Stimulated activated CD4-positive, alpha-beta T cell treated with anti-CD3 and anti-CD28 coated beads, Interleukin-15, amount 100 ng/mL, for 24 hours (primary cell): Measurements from ENCODE around the gene NCK1.
"Not testable (repeated sequence)": the region's sequence is repeated elsewhere in the genome, so short reads cannot be mapped to it uniquely, and the experiment has no call there.

Source experiments
- DNase-seq: peaks from one replicate; pipeline ENCODE4 v3.0.0-alpha.2; 2020

Gene NCK1

DNA sequence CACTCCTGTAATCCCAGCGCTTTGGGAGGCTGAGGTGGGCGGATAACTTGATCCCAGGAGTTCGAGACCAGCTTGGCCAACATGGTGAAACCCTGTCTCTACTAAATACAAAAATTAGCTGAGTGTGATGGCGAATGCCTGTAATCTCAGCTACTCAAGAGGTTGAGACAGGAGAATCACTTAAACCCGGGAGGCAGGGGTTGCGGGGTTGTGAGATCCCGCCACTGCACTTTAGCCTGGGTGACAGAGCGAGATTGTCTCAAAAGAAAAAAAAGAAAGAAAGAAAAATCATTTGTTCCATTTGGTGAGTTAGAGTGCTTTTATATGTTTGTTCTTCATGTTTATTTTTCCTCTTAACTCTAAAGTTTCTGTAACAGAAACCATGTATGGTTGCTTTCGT lies 7.3 kb downstream of the NCK1 start:
- DNase-seq: no peak

DNA sequence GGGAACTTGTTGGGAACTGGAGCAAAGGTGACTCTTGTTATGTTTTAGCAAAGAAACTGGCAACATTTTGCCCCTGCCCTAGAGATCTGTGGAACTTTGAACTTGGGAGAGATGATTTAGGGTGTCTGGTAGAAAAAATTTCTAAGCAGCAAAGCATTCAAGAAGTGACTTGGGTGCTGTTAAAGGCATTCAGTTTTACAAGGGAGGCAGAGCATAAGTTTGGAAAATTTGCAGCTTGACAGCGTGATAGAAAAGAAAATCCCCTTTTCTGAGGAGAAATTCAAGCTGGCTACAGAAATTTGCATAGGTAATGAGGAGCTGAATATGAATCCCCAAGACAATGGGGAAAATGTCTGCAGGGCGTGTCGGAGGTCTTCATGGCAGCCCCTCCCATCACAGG lies 10.2 kb downstream of the NCK1 start:
- not testable (repeated sequence) for DNase-seq

DNA sequence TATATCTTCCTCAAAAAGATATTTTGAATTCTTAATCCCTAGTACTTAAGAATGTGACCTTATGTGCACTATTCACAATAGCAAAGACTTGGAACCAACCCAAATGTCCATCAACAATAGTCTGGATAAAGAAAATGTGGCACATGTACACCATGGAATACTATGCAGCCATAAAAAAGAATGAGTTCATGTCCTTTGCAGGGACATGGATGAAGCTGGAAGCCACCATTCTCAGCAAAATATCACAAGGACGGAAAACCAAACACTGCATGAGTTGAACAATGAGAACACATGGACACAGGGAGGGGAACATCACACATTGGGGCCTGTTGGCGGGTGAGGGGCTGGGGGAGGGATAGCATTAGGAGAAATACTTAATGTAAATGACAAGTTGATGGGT lies 17.5 kb downstream of the NCK1 start:
- DNase-seq: not testable (repeated sequence)

DNA sequence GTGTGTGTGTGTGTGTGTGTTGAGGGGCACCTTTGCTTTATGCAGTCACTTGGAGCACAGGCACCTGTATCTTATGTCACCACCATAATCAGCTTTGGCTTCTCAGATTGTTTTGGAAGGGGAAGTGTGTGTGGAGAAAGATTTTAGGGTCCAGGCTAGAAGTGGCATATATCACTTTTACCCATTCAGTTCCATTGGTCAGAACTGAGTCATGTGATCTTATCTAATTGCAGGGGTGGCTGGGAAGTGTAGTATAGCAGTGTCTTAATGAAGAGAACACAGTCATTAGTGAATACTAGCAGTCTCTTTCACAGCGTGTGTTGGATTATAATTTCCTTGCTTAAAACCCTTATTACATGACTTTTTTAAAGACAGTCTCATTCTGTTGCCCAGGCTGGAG lies 20.6 kb downstream of the NCK1 start:
- no peak for DNase-seq

DNA sequence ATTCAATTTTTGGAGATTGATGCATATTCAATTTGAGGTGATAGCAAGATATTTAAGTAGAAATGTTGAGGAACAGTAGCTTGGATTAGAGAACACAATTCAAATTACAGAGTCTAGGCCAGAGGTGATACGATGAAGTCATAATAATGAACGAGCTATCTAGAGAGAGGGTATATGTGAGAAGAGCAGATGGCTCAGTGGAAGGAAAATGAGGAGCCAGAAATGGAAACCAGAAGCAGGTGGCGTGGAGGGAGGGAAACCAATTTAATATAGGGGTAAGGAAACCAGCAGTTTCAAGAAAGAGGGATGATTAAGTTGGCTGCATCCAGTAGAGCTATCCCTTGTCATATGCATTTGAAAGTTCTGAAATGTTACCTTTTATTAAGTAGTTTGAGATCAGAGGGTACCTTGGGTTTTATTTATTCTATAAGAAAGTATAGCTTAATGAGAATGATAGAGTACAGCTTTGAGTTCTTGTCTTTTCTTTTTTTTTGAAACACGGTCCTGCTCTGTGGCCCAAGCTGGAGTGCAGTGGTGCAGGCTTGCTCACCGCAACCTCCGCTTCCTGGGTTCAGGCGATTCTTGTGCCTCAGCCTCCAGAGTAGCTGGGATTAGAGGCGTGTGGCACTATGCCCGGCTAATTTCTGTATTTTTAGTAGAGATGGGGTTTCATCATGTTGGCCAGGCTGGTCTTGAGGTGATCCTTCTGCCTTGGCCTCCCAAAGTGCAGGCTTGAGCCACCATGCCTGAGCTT lies 22.1 kb downstream of the NCK1 start:
- DNase-seq: no peak

DNA sequence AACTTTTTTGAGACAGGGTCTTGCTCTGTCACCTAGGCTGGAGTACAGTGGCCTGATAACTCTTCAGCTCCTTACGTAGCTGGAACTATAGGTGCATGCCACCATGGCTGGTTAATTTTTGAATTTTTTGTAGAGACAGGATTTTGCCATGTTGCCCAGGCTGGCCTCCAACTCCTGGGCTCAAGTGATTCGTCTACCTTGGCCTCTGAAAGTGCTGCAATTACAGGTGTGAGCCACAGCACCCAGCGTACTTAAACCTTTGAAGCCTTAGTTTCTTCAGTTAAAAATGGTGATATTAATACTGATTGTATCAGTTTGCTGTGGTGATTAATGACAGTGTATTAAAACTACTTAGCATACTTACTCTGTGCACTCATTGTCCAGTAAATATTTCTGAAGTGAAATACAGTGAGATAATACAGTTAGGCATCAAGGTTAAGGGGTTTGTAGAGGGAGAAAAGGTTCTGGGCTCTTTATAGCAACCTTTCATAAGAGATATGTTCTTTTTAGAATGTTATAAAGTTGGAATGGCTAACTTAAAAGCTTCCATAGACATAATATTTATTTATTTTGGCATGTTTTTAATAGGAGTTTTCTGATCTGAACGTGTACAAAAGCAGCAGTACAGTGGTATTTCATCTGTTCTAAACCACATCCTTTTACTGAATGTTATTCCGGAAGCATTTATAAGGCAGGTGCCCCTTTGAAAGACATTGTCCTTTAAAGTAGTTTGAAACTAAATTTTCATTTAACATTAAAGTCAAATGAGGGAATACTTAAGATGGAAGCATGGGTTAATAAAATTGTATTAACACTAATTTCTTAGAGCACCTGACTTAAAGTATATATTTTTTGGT lies 23.6 kb downstream of the NCK1 start:
- DNase-seq: no peak

DNA sequence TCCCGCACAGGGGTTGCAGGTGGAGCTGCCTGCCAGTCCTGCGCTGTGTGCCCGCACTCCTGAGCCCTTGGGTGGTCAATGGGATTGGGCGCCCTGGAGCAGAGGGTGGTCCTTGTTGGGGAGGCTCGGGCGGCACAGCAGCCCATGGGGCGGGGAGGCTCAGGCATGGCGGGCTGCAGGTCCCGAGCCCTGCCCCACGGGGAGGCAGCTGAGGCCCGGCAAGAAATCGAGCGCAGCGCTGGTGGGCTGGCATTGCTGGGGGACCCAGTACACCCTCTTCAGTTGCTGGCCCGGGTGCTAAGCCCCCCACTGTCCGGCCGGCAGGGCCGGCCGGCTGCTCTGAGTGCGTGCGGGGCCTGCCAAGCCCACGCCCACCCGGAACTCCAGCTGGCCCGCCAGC lies 27.9 kb downstream of the NCK1 start:
- DNase-seq: no peak

DNA sequence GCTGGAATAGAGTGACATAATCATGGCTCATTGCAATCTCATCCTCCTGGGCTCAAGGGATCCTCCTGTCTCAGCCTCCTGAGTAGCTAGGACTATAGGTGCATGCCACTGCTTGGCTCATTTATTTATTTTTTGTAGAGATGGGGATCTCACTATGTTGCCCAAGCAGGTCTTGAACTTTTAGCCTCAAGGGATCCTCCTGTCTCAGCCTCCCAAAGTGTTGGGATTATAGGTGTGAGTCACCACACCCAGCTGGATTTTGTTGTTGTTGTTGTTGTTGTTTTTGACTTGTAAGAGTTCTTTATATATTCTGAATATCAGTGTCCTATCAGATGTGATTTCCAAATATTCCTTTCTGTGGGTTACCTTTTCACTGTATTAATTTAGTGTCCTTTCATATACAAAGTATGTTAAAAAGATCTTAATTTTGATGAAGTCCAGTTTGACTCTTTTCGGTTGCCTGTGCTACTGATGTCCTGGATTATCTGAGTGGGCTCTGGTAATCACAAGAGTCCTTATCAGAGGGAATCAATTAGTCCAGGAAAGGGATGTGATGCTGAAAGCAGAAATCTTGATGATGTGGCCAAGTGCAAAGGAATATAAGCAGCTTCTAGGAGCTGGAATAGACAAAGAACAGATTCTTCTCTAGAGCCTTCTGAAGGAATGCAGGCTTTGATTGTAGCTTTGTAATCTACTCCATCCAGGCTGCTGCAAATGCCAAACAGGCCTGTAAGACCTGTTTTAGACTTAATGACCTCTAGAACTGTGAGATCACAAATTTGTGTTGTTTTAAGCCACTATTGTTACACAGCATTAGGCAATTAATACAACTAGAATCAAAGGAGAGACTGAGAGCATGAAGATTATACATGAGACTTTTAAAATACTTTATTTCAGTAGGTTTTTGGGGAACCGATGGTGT lies 30.2 kb downstream of the NCK1 start:
- DNase-seq: no peak

DNA sequence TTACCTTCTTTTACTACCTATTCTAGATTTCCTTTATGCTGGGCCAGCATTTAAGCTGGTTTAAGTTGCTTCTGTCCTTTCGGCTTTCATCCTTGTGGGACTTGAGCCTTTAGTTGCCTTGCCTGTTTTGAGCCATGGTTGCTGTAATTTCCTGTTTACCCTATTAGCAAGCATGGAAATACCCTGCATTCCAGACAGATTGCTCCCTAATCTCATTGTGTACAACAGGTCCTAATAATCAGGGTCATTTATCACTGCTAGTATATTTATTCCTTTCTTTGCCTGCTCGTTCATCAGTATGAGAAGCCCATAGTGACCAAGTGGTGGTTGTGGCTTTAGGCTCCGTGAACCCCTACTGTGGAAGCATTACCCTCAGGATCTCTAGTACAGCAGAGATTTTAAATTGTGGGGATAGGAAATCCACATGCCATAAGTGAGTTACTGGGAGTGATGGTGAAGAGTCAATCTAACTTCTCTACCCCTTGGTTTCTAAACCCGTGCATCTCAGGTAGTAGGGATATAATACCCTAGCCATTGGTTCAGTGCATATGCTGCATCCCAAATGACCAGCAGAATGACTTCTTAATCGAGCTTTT lies 31.9 kb downstream of the NCK1 start:
- no peak for DNase-seq

DNA sequence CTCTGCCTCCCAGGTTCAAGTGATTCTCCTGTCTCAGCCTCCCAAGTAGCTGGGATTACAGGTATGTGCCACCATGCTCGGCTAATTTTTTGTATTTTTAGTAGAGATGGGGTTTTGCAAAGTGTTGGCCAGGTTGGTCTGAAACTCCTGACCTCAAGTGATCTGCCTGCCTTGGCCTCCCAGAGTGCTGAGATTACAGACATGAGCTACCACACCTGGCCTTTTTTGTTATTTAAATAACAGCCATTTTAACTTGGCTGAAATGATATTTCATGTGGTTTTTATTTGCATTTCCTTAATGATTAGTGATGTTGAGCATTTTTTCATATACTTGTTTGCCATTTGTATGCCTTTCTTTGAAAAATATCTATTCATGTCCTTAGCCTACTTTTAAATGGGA lies 35.2 kb downstream of the NCK1 start:
- DNase-seq: not testable (repeated sequence)

DNA sequence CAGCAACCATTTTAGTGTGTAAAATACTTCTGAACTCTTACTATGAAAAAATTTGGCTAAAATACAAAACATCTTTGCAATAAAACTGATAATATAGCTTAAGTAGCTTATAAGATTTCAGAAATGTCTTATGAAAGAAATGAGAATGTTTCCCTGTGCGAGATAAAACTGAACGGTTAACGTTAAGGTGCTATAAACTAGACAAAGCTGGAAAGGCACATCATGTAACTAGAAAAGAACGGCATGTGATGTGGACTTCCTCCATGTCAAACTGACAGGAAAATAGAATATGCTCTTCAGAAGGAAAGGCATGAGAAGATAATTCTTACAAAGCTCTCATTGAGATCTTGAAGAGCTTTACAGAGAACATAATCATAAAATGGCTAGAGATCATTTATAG lies 36.5 kb downstream of the NCK1 start:
- no peak for DNase-seq

DNA sequence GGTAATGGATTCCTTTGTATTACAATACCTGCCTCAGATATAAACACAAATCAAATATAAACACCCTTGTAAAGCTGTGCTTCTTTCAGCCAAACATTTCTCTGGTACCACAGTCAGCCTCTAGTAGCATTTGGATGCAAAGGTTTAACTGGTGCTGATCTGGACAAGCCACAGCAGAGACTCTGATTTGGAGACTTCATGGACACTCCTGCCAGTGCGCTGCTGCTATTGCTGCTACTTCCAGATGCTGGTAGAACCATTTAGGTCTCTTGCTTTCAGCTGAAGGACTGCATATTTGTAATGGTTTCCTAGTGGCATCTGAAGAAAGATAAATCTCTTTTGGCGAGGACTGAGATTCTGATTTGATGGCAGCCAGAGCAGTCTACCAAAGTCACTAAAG lies 36.9 kb downstream of the NCK1 start:
- no peak for DNase-seq

DNA sequence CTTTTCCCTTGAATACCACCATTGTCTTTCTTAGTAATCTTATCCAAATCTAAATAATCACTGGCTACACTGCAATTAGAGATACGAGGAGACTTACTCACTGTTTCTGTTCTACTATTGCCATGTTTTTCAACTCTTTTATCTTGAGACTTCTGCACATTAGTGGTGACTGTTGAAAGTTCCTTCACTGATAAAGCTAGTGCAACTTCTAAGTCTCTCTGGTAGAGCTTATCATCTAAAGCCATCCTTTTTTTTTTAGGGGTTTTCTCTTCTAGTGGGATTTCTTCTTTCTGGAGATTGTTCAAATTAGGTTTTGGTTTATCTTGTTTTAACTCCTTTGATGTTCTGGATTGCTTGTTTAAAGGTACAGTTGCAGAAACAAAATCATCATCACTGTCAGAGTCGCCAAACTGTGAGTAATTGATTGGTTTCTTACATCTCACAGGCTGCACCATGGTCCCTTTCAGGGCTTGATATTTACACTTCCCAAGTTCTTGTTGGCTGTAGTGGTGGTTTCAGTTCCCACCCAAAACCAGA lies 37.7 kb downstream of the NCK1 start:
- no peak for DNase-seq

DNA sequence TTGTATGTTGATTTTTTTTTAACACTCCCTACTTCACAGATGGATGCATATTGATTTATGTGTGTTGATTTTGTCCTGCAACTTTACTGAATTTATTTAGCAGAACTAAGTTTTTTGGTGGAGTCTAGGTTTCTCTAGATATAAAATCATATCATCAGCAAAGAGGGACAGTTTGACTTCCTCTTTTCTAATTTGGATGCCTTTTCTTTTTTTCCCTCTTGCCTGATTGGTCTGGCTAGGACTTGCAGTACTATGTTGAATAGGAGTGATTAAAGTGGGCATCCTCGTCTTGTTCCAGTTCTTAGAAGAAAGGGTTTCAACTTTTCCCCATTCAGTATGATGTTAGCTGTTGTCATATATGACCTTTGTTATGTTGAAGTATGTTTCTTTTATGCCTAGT lies 38.7 kb downstream of the NCK1 start:
- not testable (repeated sequence) for DNase-seq

DNA sequence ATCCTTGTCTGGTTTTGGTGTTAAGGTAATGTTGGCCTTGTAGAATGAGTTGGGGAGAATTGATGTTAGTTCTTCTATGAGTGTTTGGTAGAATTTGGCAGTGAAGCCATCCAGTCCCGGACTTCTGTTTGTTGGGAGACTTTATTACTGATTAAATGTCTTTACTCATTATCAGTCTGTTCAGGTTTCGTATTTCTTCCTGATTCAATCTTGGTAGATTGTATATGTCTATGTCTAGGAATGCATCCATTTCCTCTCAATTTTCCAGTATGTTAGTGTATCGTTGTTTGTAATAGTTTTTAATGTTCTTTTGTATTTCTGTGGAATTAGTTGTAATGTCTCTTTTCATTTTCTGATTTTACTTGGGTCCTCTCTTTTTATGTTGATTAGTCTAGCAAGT lies 39.4 kb downstream of the NCK1 start:
- no peak for DNase-seq

DNA sequence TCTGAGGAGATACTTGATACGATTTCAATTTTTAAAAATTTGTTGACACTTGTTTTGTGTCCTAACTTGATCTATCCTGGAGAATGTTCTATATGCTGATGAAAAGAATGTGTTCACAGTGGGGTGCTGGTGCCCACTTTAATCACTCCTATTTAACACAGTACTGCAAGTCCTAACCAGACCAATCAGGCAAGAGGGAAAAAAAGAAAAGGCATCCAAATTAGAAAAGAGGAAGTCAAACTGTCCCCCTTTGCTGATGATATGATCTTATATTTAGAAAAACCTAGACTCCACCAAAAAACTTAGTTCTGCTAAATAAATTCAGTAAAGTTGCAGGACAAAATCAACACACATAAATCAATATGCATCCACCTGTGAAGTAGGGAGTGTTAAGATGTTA lies 40.5 kb downstream of the NCK1 start:
- not testable (repeated sequence) for DNase-seq

DNA sequence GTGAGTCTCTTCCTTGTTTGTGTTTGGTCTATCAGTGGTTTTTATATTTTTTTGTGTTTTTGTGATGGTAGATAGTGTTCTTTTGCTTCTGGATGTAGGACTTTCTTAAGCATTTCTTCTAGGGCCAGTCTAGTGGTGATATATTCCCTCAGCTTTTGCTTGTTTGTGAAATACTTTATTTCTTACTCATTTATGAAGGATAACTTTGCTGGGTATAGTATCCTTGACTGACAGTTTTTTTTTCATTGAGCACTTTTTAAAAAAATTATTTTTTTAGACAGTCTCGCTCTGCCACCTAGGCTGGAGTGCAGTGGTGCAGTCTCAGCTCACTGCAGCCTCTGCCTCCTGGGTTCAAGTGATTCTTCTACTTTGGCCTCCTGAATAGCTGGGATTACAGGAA lies 41.9 kb downstream of the NCK1 start:
- DNase-seq: no peak

DNA sequence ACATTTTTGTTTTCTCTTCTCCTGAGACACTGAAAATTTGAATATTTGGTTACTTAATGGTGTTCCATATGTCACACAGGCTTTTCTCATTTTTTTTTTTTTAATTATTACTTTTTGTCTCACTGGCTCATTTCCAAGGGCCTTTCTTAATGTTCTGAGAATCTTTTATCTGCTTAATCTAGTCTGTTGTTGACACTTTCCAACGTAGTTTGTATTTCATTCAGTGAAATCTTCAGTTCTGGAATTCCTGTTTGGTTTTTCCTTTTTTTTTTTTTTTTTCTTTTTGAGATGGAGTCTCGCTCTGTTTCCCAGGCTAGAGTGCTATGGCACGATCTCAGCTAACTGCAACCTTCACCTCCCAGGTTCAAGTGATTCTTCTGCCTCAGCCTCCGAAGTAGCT lies 42.7 kb downstream of the NCK1 start:
- DNase-seq: no peak

DNA sequence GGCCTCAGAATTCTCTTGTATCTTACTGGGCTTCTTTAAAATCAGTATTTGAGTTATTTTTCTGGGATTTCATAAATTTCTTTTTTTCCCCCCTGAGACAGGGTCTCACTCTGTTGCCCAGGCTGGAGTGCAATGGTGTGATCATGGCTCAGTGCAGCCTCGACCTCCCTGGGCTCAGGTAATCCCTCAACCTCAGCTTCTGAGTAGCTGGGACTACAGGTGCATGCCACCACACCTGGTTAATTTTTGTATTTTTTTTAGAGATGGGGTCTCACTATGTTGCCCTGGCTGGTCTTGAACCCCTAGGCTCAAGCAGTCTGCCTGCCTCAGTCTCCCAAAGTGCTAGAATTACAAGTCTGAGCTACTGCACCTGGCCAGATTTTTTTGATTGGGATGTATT lies 43.5 kb downstream of the NCK1 start:
- no peak for DNase-seq

DNA sequence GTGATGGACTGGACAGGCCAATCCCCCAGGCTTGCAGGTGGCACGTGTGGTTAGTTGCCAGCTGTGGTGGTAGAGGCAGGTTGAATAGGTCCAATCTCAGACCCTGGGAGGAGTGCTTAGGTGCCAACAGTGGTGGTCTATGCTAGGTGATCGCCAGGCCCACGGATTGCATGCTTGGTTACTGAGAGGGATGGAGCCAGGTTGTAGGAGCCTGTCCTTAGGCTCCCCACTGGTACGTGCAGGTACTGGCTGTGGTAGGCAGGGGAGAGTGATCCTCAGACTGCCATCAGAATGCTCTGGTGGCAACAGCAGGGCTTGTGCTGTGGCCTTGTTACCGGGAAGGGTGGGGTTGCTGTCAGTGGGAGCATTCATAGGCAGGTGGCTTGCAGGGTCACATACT lies 44.7 kb downstream of the NCK1 start:
- DNase-seq: no peak

DNA sequence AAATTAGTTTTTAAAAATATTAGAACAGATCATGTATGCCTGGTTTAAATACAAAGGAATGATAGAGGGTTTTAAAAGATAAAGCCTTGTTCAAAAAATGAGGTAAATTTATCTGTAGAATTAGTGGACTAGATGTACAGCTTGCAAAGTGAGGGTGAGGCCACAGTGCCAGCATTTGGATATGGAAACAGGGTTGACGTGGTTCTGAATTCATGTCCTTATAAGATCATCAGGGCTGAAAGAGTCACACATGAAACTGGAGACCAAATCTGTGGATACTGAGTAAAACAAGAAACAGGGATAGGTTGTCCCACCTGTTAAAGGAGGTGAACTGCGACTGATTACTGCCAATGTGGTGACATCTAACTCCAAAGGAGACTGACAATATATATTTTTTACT lies 46.3 kb downstream of the NCK1 start:
- DNase-seq: no peak

DNA sequence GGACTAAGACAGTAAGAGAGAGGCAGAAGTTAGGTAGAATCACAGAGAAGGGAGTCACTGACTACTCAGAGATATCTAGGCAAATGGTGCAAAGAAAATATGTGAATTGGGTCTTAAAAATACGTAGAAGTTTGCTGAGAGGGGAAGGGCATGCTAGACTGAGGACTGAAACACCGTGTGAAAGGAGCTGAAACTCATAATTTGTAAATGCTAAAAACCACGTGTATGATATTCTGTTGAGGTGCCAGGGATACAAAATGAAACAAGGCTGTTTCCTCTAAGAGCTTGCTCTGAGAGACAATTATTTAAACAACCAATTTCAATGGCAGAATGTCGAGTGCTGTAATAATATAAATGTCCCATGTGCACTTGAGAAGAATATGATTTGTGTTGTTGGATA lies 47.2 kb downstream of the NCK1 start:
- no peak for DNase-seq

DNA sequence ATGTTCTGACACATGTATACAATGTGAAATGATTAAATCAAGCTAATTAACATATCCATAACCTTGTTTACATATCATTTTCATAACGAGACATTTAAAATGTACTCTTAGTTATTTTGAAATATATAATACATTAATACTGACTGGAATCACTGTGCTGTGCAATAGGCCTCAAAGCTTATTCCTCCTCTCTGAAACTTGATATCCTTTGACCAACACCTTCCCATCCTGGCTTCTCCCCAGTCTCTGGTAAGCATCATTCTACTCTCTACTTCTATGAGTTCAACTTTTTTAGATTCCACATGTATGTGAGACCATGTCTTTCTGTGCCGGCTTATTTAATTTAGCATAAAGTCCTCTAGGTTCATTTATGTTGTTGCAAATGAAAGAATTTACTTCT lies 48.7 kb downstream of the NCK1 start:
- DNase-seq: no peak
